Right atrium auricular region (tissue), 2 donors: ENCODE results near the gene TAOK3. TPM values are rescaled to one million over a fixed set of nuclear protein-coding genes. Genes with fewer than 3 reads are reported as not detected.
"Not testable (repeated sequence)": the region's sequence is repeated elsewhere in the genome, so short reads cannot be mapped to it uniquely, and the experiment has no call there.

ENCODE experiments used
- DNase-seq: peaks from one replicate; pipeline ENCODE4 v3.0.0-alpha.2; 2019; ENCODE audit warnings: low spot score
- H3K27ac ChIP-seq, 2 donors: fragments of 200-600 bp; sonication (generic); 1 replicate in 1 of 2; 2 replicates in 1 of 2; pipeline ENCODE4 v1.5.1; 2016 to 2019
- H3K27me3 ChIP-seq, 2 donors: fragments of 200-600 bp; sonication (generic); one replicate each; pipeline versions ENCODE4 v1.5.1 to v1.6.0; 2017 to 2019
- H3K36me3 ChIP-seq: fragments of 200-600 bp; sonication (generic); one replicate; pipeline ENCODE4 v1.5.1; 2016
- H3K4me1 ChIP-seq, 2 donors: fragments of 200-600 bp; sonication (generic); one replicate each; pipeline versions ENCODE4 v1.5.1 to v1.6.0; 2017 to 2019
- H3K4me3 ChIP-seq, 2 donors: fragments of 200-600 bp; sonication (generic); 1 replicate in 1 of 2; 2 replicates in 1 of 2; pipeline ENCODE4 v1.5.1; 2017 to 2019; ENCODE audit warnings: mild to moderate bottlenecking in 1 of 2, moderate library complexity in 1 of 2
- H3K9me3 ChIP-seq, 2 donors: fragments of 200-600 bp; sonication (generic); one replicate each; pipeline ENCODE4 v1.5.1; 2019
- total RNA-seq, 2 donors: library from RNA; depleted of rRNA; stranded (reverse); fragments of >200 nt; gene quantifications; one replicate each; pipeline ENCODE4 v1.1.0, GENCODE V29; 2016
- TF ChIP-seq, protein P1 (sequence below), 2 donors: fragments of 200-600 bp; sonication (generic); IDR thresholded peaks; one replicate each; pipeline ENCODE4 v1.5.1; 2019; ENCODE audit warnings: antibody characterized with exemption in 2 of 2

TAOK3 gene
- total RNA-seq: 10 to 100 TPM; 18.1 to 21.1 TPM

DNA sequence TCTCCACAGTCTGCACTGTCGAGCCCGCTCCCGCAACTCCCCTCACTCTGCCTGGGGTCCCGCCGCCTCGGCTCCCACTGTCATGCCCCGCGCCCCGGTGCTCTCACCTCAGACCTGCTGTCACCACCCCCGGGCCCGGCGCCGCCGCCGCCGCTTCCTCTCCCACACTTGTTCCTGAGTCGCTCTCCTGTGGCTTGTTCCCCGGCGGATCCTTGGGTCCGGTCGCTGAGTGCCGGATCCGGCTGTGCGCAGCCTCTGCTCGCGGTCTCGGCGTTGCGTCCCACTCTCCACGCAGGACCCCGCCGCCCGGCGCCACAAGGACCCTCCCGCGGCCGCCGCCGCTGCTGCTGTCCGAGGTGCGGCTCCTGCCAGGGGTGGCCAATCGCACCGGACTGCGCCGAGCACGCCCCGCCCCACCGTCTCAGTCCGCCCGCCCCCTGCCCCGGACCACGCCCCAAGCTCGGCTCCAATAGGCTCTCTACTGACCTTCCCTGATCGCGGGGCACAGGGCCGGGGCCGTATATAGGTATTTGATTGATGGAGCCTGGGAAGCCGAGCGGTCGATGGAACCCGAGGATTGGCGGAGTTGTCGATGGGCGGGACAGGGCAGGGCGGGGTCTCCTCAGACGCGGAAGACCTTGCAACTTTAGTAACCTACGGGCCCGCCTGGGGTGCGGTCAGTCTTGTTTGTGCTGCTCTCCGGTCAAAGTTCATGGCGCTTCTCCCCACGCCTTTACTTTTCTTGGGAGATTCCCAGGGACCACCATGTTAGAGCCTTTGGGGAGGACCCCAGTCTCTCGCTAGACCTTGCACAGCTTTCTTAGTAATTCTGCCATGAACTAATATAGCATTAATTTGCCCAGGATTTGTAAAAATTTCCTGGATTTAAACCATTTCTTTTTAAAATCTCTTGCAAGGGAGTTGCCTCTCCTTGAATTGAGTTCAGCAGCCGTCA is at the start of gene TAOK3:
Gene TAOK3 (minus strand): TSS at position 367 of the 955 bp plus-strand sequence. CDS start 117,340 bp downstream, outside the sequence.
- no peaks in the 10 kb centered on the region for H3K36me3 ChIP-seq
- H3K9me3 ChIP-seq: no peaks in the 10 kb centered on the region
- peak within 1 kb of the TSS; percentile 83 to 87 for H3K27ac ChIP-seq
- peak within 1 kb of the TSS; percentile 86 to 87 for H3K4me3 ChIP-seq
- peak; percentile 99 for DNase-seq
- TF ChIP-seq, protein P1, sequence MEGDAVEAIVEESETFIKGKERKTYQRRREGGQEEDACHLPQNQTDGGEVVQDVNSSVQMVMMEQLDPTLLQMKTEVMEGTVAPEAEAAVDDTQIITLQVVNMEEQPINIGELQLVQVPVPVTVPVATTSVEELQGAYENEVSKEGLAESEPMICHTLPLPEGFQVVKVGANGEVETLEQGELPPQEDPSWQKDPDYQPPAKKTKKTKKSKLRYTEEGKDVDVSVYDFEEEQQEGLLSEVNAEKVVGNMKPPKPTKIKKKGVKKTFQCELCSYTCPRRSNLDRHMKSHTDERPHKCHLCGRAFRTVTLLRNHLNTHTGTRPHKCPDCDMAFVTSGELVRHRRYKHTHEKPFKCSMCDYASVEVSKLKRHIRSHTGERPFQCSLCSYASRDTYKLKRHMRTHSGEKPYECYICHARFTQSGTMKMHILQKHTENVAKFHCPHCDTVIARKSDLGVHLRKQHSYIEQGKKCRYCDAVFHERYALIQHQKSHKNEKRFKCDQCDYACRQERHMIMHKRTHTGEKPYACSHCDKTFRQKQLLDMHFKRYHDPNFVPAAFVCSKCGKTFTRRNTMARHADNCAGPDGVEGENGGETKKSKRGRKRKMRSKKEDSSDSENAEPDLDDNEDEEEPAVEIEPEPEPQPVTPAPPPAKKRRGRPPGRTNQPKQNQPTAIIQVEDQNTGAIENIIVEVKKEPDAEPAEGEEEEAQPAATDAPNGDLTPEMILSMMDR (IDR thresholded peaks at IDR 0.05): no peak
- peaks cover 0 to 61% of the 10 kb centered on the region in 2 donors for H3K4me1 ChIP-seq
- no peaks in the 10 kb centered on the region for H3K27me3 ChIP-seq

DNA sequence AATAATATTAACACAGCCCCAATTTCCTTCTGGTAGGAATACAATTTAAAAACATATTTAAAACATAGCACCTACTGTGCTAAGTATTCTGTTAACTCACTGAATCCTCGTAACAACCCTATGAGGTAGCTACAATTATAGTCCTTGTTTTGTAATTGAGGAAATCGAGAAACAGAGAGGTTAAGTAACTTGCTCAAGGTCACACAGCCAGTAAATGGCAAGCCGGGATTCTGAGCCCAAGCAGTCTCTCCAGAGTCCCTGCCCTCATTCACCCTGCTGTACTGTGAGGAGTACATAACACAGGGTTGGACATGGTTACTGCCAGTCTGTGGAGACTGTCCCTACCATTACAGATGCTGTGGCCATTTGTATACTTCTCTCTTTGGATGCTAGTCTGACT is 48.0 kb upstream of the TAOK3 start:
- Histone ChIP-seq H3K27me3 (no peaks in the 10 kb centered on the region), H3K9me3 (no peaks in the 10 kb centered on the region), H3K27ac (no peak overlapping the region), H3K36me3 (peaks cover 11% of the 10 kb centered on the region), H3K4me1 (no peaks in the 10 kb centered on the region), H3K4me3 (no peak overlapping the region)
- no peak for DNase-seq
- TF ChIP-seq, protein P1 (IDR thresholded peaks at IDR 0.05): no peak

DNA sequence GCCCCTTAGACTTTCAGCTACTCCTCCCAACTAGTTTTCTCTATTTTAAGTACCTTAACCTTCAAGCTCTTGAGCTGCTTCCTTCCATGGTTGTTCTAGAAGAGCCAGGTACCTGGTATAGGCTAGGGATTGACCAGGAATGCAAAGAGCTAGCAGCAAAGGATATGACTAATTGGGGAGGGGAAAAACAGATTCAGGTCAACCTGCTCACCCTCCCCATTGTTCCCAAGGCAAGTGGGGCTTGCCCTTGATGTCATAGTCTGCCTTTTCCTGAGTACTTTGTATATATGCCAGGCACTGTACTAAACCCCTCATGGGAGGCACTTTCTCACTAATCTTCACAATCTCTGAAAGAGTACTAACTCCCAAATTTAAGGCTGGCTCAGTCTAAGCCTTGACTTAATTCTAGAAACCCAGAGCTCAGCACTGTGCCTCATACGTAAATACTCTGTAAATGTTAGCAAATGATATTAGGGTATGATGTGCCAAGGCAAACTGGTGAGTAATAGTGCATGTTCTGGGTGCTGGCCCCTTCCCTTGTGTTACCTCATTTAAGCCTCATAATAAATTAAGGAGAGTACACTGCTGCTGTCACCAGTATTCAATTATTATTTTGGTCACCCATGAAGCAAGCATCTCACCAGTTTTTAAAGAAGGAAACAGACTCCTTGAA is 45.8 kb upstream of the TAOK3 start:
- no peaks in the 10 kb centered on the region for H3K4me1 ChIP-seq

DNA sequence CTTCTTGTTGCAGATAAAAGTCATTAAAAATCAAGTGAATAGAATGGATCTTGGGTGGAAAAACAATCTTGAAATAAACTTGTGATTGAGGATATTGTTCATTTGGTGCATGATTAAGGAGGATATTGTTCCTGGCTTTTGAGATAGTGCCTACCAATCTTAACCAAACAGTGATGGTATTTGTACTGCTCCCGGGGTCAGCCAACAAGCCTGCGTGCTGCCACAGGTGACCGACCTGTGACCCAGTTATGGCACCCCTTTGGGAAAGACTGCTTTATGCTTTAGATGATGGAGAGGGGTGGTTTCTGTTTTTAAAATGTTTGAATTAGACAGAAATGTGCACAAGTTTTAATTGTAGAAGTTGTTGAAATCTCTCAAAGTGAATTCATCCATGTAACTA is 45.2 kb upstream of the TAOK3 start:
- H3K36me3 ChIP-seq: peaks cover 38% of the 10 kb centered on the region
- H3K9me3 ChIP-seq: no peaks in the 10 kb centered on the region
- TF ChIP-seq, protein P1 (IDR thresholded peaks at IDR 0.05): no peak
- H3K27ac ChIP-seq: no peak overlapping the region
- H3K27me3 ChIP-seq: no peaks in the 10 kb centered on the region
- no peak overlapping the region for H3K4me3 ChIP-seq
- no peaks in the 10 kb centered on the region for H3K4me1 ChIP-seq
- no peak for DNase-seq

More for the DNA sequence above, 45.8 kb upstream of the TAOK3 start:
- TF ChIP-seq, protein P1 (IDR thresholded peaks at IDR 0.05): no peak
- peaks cover 33% of the 10 kb centered on the region for H3K36me3 ChIP-seq
- no peak for DNase-seq
- no peak overlapping the region for H3K4me3 ChIP-seq
- H3K27me3 ChIP-seq: no peaks in the 10 kb centered on the region
- H3K9me3 ChIP-seq: no peaks in the 10 kb centered on the region
- H3K27ac ChIP-seq: no peak overlapping the region

DNA sequence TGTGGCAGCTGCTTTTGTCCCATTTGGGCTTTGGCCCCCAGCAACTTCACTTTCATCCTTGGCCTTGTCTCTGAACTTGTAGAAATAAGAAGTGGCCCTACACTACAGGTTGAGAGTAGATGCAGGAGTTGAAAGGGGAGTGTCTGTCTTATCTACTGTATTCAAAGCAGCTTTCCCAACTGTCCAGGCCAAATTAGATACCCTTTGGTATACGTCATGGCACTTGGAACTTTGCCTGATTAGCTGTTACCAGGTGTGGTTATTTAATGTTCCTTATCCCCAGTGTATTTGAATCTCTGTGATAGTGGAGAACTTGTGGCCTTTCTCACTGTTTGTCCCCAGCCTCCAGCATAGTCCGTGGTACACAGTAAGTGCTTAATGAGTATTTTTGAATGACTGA is 37.1 kb upstream of the TAOK3 start:
- no peak overlapping the region for H3K4me3 ChIP-seq
- H3K27me3 ChIP-seq: no peaks in the 10 kb centered on the region
- H3K36me3 ChIP-seq: peaks cover 53% of the 10 kb centered on the region
- TF ChIP-seq, protein P1 (IDR thresholded peaks at IDR 0.05): no peak
- no peaks in the 10 kb centered on the region for H3K4me1 ChIP-seq
- no peaks in the 10 kb centered on the region for H3K9me3 ChIP-seq
- no peak overlapping the region for H3K27ac ChIP-seq
- DNase-seq: no peak

DNA sequence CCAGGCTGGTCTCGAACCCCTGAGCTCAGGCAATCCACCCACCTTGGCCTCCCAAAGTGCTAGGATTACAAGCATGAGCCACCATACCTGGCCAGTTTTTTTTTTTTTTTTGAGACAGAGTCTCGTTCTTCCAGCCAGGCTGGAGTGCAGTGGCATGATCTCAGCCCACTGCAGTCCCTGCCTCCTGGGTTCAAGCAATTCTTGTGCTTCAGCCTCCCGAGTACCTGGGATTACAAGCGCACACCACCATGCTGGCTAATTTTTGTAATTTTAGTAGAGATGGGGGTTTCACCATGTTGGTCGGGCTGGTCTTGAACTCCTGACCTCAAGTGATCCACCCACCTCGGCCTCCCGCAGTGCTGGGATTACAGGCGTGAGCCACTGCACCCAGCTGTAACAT is 35.5 kb upstream of the TAOK3 start:
- not testable (repeated sequence) for H3K4me3 ChIP-seq, H3K4me1 ChIP-seq, H3K9me3 ChIP-seq, H3K27ac ChIP-seq, H3K27me3 ChIP-seq, DNase-seq
- H3K36me3 ChIP-seq: peaks cover 50% of the 10 kb centered on the region
